Natural killer cell (primary cell): Measurements from ENCODE around the gene DVL3. TPM values are rescaled to one million over a fixed set of nuclear protein-coding genes. Genes with fewer than 3 reads are reported as not detected.

Experiments
- ATAC-seq, 3 donors: fragments of 150-1000 bp in 2 of 3; fragments of 200-7000 bp in 1 of 3; cut with Tn5 transposase; 1 replicate in 1 of 3; 2 replicates in 2 of 3; pipeline ENCODE4 v1.10.0; 2021; ENCODE audit warnings: mild to moderate bottlenecking in 2 of 3, moderate library complexity in 2 of 3
- DNase-seq, 2 donors: peaks; one replicate each; pipeline versions ENCODE4 v3.0.0 to v3.0.0-alpha.2; 2013 to 2021; ENCODE audit warnings: mixed read lengths in 1 of 2
- H3K27ac ChIP-seq: one replicate; pipeline ENCODE4 v1.5.1; 2013; ENCODE audit warnings: mild to moderate bottlenecking, low read length
- H3K27me3 ChIP-seq: one replicate; pipeline ENCODE4 v1.6.1; 2013; ENCODE audit warnings: low read length; ENCODE audit not compliant: control insufficient read depth, insufficient read depth
- H3K36me3 ChIP-seq: one replicate; pipeline ENCODE4 v1.6.1; 2013; ENCODE audit warnings: low read length; ENCODE audit not compliant: control insufficient read depth, insufficient read depth
- H3K4me1 ChIP-seq: one replicate; pipeline ENCODE4 v1.6.1; 2013; ENCODE audit warnings: low read length; ENCODE audit not compliant: control insufficient read depth, insufficient read depth
- H3K4me3 ChIP-seq: one replicate; pipeline ENCODE4 v1.5.1; 2013; ENCODE audit warnings: low read length
- H3K9me3 ChIP-seq: one replicate; pipeline ENCODE4 v1.6.1; 2013; ENCODE audit warnings: low read length; ENCODE audit not compliant: control insufficient read depth, insufficient read depth
- H3K27ac Mint-ChIP-seq, 2 donors: one replicate each; pipeline ENCODE4 v1.8.0; 2022; ENCODE audit warnings: mild to moderate bottlenecking in 2 of 2, mixed read lengths in 2 of 2, moderate library complexity in 1 of 2
- H3K27me3 Mint-ChIP-seq, 2 donors: one replicate each; pipeline ENCODE4 v1.8.0; 2022; ENCODE audit warnings: low read depth in 2 of 2, mixed read lengths in 2 of 2
- H3K36me3 Mint-ChIP-seq: one replicate; pipeline ENCODE4 v1.8.0; 2022; ENCODE audit warnings: mixed read lengths
- H3K4me1 Mint-ChIP-seq, 2 donors: one replicate each; pipeline ENCODE4 v1.8.0; 2022; ENCODE audit warnings: mixed read lengths in 2 of 2
- H3K4me3 Mint-ChIP-seq: one replicate; pipeline ENCODE4 v1.8.0; 2022; ENCODE audit warnings: mild to moderate bottlenecking, moderate library complexity, mixed read lengths
- H3K9me3 Mint-ChIP-seq, 2 donors: one replicate each; pipeline ENCODE4 v1.8.0; 2022; ENCODE audit warnings: mixed read lengths in 2 of 2
- WGBS: methylation state at CpG from one replicate; pipeline ENCODE4 v1.1.7; 2013; ENCODE audit warnings: missing lambda C conversion rate; ENCODE audit not compliant: insufficient coverage; 5-methylcytosine and 5-hydroxymethylcytosine counted together
- intact Hi-C: fragments of 100-400 bp; cut with micrococcal nuclease; formaldehyde crosslinking; loops from one replicate; pipeline ENCODE4 v1.14.2; 2022
- total RNA-seq, 4 donors: library from RNA; stranded (reverse); fragments of 120-200 nt in 1 of 4; gene quantifications; one replicate each; pipeline versions ENCODE4 v1.2.3 to v1.2.4, GENCODE V29; 2013 to 2022
- TF ChIP-seq, protein P1 (sequence below): fragments of 200-600 bp; IDR thresholded peaks from one replicate; pipeline ENCODE4 v1.8.0; 2022; ENCODE audit warnings: antibody characterized with exemption

Gene DVL3
- total RNA-seq, 3 donors from 2014 or later (not counting 1 experiment from before 2014, with no cell fraction given) = 59.1 to 77.5 (median 59.7) TPM

DNA sequence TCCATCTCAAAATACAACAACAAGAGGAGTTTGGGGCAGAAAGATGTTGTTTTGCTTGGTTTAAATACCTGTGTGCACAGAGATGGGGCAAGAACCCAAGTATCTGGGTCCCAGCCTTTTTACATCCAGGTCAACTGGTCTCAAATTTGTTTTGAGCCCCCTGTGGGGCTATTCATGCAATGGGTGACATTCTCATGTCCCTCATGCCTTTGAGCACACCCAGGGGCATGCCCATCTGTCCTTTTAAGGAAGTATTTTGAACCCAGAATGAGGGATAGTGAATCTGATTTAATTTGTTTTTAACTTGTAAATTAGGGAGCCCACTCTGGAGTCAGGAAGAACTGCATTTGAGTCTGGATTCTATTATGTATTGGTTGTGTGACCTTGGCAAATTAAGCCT lies 45.6 kb downstream of the DVL3 start:
- H3K27ac Mint-ChIP-seq = no peak overlapping the region
- TF ChIP-seq, protein P1, sequence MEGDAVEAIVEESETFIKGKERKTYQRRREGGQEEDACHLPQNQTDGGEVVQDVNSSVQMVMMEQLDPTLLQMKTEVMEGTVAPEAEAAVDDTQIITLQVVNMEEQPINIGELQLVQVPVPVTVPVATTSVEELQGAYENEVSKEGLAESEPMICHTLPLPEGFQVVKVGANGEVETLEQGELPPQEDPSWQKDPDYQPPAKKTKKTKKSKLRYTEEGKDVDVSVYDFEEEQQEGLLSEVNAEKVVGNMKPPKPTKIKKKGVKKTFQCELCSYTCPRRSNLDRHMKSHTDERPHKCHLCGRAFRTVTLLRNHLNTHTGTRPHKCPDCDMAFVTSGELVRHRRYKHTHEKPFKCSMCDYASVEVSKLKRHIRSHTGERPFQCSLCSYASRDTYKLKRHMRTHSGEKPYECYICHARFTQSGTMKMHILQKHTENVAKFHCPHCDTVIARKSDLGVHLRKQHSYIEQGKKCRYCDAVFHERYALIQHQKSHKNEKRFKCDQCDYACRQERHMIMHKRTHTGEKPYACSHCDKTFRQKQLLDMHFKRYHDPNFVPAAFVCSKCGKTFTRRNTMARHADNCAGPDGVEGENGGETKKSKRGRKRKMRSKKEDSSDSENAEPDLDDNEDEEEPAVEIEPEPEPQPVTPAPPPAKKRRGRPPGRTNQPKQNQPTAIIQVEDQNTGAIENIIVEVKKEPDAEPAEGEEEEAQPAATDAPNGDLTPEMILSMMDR = no peak
- intact Hi-C loops = no loop called here
- no peaks in the 10 kb centered on the region for H3K4me1 Mint-ChIP-seq
- DNase-seq = no peak
- no peak overlapping the region for H3K4me3 Mint-ChIP-seq
- Histone ChIP-seq H3K9me3 (no peaks in the 10 kb centered on the region), H3K4me3 (no peak overlapping the region), H3K36me3 (no peaks in the 10 kb centered on the region), H3K27ac (no peak overlapping the region), H3K27me3 (no peaks in the 10 kb centered on the region), H3K4me1 (no peaks in the 10 kb centered on the region)
- no peaks in the 10 kb centered on the region for H3K36me3 Mint-ChIP-seq
- H3K9me3 Mint-ChIP-seq = no peaks in the 10 kb centered on the region
- peaks cover 0 to 4% of the 10 kb centered on the region in 2 donors for H3K27me3 Mint-ChIP-seq
- ATAC-seq = no peak

DNA sequence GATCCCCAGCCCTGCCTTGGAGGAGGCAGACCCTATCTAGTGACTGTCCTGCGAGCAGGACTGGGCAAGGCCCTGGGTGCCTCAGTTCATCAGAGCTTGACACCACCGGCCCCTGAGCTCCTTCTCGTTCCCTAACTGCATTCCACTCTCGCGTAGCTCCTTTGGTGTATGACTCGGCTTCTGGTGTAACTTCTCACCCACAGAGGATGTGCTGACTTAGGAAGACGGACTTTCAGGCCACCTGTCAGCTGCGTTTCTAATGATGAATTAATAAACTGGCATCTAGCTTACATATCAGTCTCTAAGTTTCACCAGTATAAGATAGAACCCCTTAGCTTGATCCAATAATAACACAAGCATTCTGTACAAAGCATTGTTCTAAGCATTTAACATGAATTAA lies 48.3 kb downstream of the DVL3 start:
- no peaks in the 10 kb centered on the region for H3K36me3 ChIP-seq
- no peak overlapping the region for H3K4me3 ChIP-seq
- H3K27me3 Mint-ChIP-seq = peaks cover 12 to 14% of the 10 kb centered on the region in 2 donors
- intact Hi-C loops = no loop called here
- ATAC-seq = no peak
- no peak overlapping the region for H3K4me3 Mint-ChIP-seq
- no peaks in the 10 kb centered on the region for H3K9me3 ChIP-seq
- no peaks in the 10 kb centered on the region for H3K4me1 ChIP-seq
- no peak for DNase-seq
- H3K27ac ChIP-seq = no peak overlapping the region
- TF ChIP-seq, protein P1 = no peak
- no peaks in the 10 kb centered on the region for H3K36me3 Mint-ChIP-seq
- no peak overlapping the region for H3K27ac Mint-ChIP-seq
- H3K4me1 Mint-ChIP-seq = no peaks in the 10 kb centered on the region
- WGBS = 90% methylated on average over 8 of the region's 8 CpGs
- no peaks in the 10 kb centered on the region for H3K9me3 Mint-ChIP-seq
- no peaks in the 10 kb centered on the region for H3K27me3 ChIP-seq

DNA sequence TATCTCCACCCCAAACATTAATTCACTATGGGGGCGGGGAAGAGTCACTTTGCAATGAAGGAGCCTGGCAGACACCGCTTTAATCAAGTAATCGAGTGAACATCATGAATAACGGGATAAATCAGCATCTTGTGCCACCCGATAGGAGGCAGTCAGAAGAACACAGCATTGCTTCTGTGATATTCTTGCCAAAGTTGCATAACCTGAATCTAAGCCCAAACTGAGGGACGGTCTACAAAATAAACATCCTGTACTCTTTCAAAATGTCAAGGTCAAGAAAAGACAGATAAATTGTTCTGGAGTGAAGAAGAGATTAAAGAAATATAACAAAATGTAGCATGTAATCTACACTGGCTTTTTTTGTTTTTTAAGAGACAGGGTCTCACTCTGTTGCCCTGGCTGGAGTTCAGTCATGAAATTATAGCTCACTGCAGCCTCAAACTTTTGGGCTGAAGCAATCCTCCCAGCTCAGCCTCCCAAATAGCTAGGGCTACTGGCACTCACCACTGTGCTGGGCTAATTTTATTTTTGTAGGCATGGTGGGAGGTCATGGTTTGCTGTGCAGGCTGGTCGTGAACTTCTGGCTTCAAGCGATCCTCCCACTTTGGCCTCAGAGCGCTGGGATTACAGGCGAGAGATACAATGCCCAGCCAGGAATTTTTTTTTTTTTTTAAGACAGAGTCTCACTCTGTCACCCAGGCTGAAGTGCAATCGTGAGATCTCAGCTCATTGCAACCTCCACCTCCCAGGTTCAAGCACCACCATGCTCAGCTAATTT lies 54.2 kb downstream of the DVL3 start:
- no peaks in the 10 kb centered on the region for H3K4me1 ChIP-seq
- no peak overlapping the region for H3K4me3 Mint-ChIP-seq
- H3K27me3 Mint-ChIP-seq = peaks cover 12 to 14% of the 10 kb centered on the region in 2 donors
- H3K36me3 ChIP-seq = no peaks in the 10 kb centered on the region
- H3K4me1 Mint-ChIP-seq = no peaks in the 10 kb centered on the region
- H3K9me3 ChIP-seq = no peaks in the 10 kb centered on the region
- H3K27me3 ChIP-seq = no peaks in the 10 kb centered on the region
- no peak overlapping the region for H3K27ac Mint-ChIP-seq
- ATAC-seq (no peak), DNase-seq (no peak)
- no peaks in the 10 kb centered on the region for H3K9me3 Mint-ChIP-seq
- WGBS = 85% methylated on average over 10 of the region's 11 CpGs
- TF ChIP-seq, protein P1 = no peak
- H3K36me3 Mint-ChIP-seq = no peaks in the 10 kb centered on the region
- H3K27ac ChIP-seq = no peak overlapping the region
- no peak overlapping the region for H3K4me3 ChIP-seq
- intact Hi-C loops = no loop called here

DNA sequence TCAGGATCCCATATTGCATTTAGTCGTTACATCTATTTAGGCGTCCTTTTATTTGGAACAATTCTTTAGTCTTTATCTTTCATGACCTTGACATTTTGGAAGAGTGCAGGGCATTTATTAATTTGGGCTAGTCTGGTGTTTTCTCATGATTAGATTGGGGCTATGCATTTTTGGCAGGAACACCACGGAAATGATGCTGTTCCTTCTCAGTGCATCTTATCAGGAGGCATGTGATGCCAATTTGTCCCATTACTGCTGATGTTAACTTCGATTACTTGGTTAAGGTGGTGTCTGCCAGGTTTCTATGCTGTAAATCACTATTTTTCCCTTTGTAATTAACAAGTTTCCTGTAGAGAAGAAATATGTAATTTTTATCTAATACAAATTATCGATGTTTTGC lies 56.1 kb downstream of the DVL3 start:
- Mint-ChIP-seq H3K36me3 (no peaks in the 10 kb centered on the region), H3K27ac (no peak overlapping the region), H3K4me1 (no peaks in the 10 kb centered on the region), H3K27me3 (peaks cover 12 to 17% of the 10 kb centered on the region in 2 donors), H3K9me3 (no peaks in the 10 kb centered on the region), H3K4me3 (no peak overlapping the region)
- Histone ChIP-seq H3K36me3 (no peaks in the 10 kb centered on the region), H3K4me1 (no peaks in the 10 kb centered on the region), H3K27ac (no peak overlapping the region), H3K4me3 (no peak overlapping the region), H3K27me3 (no peaks in the 10 kb centered on the region), H3K9me3 (no peaks in the 10 kb centered on the region)
- DNase-seq (no peak), ATAC-seq (no peak)
- intact Hi-C loops = no loop called here
- TF ChIP-seq, protein P1 = no peak
- 88% methylated on average over 4 of the region's 5 CpGs for WGBS
